Brain microvascular endothelial cell (primary cell): Measurements from ENCODE around the gene FAM53A.

ENCODE experiments used
- DNase-seq: peaks from one replicate; pipeline ENCODE4 v3.0.0-alpha.2; 2020
- H3K27ac ChIP-seq: fragments of 250-450 bp; sonication (Bioruptor Pico); 2 replicates; pipeline ENCODE4 v1.5.1; 2020; ENCODE audit warnings: mild to moderate bottlenecking, moderate library complexity
- H3K27me3 ChIP-seq: fragments of 250-450 bp; sonication (Bioruptor Pico); replicated peaks from 2 replicates; pipeline ENCODE4 v1.5.1; 2020; ENCODE audit warnings: mild to moderate bottlenecking
- H3K36me3 ChIP-seq: fragments of 250-450 bp; sonication (Bioruptor Pico); replicated peaks from 2 replicates; pipeline ENCODE4 v1.5.1; 2020; ENCODE audit warnings: mild to moderate bottlenecking
- H3K4me3 ChIP-seq: 2 replicates; pipeline ENCODE4 v1.5.1; 2011; ENCODE audit warnings: low read depth, mild to moderate bottlenecking, control low read depth, low read length, moderate library complexity
- in situ Hi-C: cut with HindIII; loops from 2 replicates; pipeline ENCODE4 v1.10.0; 2017; ENCODE audit warnings: low sequenced_read_pairs, low pct_ligation_motif_present
- TF ChIP-seq, protein P1 (sequence below): IDR thresholded peaks from 2 replicates; pipeline ENCODE4 v1.5.1; 2011; ENCODE audit warnings: low read depth, mild to moderate bottlenecking, moderate library complexity, low read length, control low read depth, inconsistent platforms; ENCODE audit errors: missing control alignments

FAM53A gene

DNA sequence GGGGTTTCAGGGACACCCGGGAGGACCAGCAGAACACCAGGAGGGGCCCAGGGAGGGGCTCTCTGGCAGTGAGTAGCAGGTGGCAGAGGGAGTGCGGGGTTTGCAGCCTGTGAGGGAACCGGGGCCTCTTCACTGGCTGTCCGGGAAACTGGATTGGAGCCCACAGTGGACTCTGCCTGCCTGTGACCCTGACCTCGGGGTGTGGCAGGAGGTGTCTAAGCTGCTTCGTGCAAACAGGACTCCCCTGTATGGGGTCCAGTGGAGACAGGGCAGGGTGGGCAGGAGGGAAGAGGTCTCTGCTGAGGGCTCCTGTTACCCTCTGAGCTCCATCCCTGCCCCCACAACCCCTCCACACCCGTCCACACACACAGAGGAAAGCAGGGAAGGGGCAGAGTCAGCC lies 50.1 kb downstream of the FAM53A start:
- in situ Hi-C loops: no loop called here
- TF ChIP-seq, protein P1, sequence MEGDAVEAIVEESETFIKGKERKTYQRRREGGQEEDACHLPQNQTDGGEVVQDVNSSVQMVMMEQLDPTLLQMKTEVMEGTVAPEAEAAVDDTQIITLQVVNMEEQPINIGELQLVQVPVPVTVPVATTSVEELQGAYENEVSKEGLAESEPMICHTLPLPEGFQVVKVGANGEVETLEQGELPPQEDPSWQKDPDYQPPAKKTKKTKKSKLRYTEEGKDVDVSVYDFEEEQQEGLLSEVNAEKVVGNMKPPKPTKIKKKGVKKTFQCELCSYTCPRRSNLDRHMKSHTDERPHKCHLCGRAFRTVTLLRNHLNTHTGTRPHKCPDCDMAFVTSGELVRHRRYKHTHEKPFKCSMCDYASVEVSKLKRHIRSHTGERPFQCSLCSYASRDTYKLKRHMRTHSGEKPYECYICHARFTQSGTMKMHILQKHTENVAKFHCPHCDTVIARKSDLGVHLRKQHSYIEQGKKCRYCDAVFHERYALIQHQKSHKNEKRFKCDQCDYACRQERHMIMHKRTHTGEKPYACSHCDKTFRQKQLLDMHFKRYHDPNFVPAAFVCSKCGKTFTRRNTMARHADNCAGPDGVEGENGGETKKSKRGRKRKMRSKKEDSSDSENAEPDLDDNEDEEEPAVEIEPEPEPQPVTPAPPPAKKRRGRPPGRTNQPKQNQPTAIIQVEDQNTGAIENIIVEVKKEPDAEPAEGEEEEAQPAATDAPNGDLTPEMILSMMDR: no peak
- no peak overlapping the region for H3K4me3 ChIP-seq
- DNase-seq: no peak
- H3K27me3 ChIP-seq: no peaks in the 10 kb centered on the region
- H3K36me3 ChIP-seq: no peaks in the 10 kb centered on the region
- no peak overlapping the region for H3K27ac ChIP-seq

DNA sequence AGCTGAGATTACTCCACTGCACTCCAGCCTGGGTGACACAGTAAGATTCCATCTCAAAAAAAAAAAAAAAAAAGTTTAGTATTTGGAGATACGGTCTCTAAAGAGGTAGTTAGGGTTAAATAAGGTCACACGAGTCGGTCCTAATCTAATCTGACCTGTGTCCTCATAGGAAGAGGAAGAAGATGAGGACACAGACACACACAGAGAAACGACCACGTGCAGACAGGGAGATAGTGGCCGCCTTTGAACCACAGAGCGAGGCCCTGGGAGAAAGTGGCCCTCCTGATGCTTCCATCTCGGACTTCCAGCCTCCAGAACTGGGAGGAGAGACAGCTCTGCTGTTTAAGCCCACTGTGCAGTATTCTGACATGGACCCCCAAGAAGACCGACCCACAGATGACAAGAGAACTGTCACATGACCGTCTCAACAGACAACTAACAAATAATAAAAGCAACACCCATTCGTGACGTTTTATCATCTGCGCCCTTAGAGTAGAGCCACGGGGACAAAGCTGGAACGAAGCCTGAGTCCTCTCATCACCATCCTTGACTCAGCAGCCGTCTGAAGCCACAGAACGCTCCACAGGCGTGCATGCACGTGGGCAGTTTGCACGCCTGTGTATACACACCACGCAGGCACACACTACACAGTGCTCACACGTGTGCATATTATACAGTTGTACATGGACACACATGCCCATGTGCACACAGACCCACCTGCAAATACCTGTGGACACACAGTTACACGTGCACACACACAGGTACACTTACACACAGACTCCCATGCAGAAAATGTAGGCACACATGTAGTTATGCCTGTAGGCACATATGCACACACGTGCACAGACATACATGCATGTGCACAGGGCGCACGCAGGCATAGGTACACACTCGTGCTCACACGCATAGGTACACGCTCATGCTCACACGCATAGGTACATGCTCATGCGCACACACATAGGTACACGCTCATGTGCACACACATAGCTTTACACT lies 51.7 kb downstream of the FAM53A start:
- Histone ChIP-seq H3K27ac (no peak overlapping the region), H3K4me3 (no peak overlapping the region), H3K36me3 (no peaks in the 10 kb centered on the region), H3K27me3 (no peaks in the 10 kb centered on the region)
- DNase-seq: no peak
- TF ChIP-seq, protein P1: no peak
- in situ Hi-C loops: no loop called here

DNA sequence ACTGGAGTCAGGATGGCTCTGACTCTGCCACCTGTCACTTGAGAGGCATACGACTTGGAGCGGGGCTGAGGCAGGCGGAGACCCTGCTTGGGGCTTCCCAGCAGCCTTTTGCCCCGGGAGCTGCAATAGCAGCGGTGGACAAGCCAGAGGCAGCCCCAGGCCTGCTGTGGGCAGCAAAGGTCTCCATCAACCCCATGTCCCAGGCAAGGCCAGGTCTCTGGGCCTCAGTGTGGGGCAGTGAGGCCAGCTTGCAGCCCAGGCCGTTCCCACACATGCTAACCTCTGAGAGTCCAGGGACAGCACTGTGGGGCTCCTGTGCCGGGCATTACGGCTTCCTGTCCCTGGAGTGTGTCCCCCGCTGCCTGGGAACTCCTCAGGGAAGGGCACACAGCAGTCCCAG lies 53.0 kb downstream of the FAM53A start:
- DNase-seq: no peak
- in situ Hi-C loops: no loop called here
- Histone ChIP-seq H3K27me3 (no peaks in the 10 kb centered on the region), H3K36me3 (no peaks in the 10 kb centered on the region), H3K27ac (no peak overlapping the region), H3K4me3 (no peak overlapping the region)
- TF ChIP-seq, protein P1: no peak

DNA sequence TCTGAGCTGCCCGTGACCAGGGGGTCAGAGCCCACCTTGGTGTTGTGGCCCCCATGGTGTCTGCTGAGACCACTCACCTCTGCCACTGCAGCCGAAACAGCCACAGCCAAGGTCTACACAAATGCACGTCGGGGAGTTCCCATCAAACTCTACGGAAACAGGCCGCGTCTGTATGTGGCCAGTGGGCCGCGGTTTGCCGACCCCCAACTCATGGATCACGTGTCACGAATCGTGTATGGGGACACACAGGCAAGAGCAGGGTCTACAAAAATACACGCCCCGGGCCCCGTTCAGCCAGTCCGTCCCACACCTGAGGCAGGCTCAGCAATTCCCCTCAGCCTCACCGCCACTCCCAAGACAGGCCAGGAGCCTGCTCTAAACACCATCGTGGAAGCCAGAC lies 53.8 kb downstream of the FAM53A start:
- in situ Hi-C loops: no loop called here
- TF ChIP-seq, protein P1: no peak

DNA sequence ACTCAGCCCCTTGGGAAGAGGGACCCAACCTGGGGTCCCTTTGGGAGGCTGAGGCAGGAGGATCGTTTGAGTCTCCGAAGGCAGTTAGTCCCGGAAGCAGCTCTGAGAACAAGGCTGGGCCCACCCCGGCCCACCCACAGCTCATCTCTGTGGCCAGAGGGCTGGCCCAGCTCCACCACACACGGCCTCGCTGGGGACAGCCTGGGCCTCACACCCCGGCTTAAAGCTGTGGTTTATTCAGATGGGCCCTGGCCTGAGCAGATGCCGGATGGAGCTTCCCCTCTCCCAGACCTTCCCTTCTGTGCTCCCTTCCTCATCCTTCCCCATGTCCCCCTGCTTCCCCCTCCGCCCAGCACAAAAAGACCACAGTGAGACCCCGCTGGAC lies 54.4 kb downstream of the FAM53A start:
- Histone ChIP-seq H3K27me3 (no peaks in the 10 kb centered on the region), H3K27ac (no peak overlapping the region), H3K36me3 (no peaks in the 10 kb centered on the region), H3K4me3 (no peak overlapping the region)
- DNase-seq: no peak
- in situ Hi-C loops: no loop called here
- TF ChIP-seq, protein P1: no peak

More for the DNA sequence above, 53.8 kb downstream of the FAM53A start:
- H3K4me3 ChIP-seq: no peak overlapping the region
- H3K27ac ChIP-seq: no peak overlapping the region
- no peak for DNase-seq
- H3K27me3 ChIP-seq: no peaks in the 10 kb centered on the region
- H3K36me3 ChIP-seq: no peaks in the 10 kb centered on the region
